GM21360 (cell line): ENCODE data around the gene GRIK1.

Source experiments
- ATAC-seq: cut with Tn5 transposase; IDR thresholded peaks from one replicate; pipeline ENCODE4 v1.9.1; 2021; ENCODE audit warnings: mild to moderate bottlenecking, moderate library complexity; ENCODE audit not compliant: unreplicated experiment

Gene GRIK1

DNA sequence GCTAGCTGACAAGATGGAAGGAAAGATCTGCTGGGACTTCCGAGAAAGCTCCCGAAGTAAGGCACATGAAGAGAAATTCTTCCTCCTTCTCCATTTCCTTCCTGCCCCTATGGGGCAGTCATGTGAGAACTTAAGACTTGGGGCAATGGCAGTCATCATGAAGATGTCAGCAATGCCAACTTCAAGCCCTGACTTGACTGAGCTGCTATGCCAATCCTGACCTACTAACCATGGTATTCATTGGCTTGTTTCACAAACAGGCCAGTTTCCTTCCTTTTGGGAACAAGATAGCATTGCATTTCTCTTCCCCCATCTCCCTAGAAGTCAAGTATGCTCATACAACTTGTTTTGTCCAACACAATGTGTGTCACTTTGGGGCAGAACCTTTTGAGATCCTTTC, 25.5 kb downstream of the GRIK1 start:
- ATAC-seq = no peak

GRCh38 chr21:29909571-29909970, 30.2 kb downstream of the GRIK1 start:
- no peak for ATAC-seq

- no peak for ATAC-seq
These were observed 35.2 kb downstream of the GRIK1 start for GRCh38 chr21:29904359-29905282.

GRCh38 chr21:29896884-29897283, 42.9 kb downstream of the GRIK1 start:
- no peak for ATAC-seq

DNA sequence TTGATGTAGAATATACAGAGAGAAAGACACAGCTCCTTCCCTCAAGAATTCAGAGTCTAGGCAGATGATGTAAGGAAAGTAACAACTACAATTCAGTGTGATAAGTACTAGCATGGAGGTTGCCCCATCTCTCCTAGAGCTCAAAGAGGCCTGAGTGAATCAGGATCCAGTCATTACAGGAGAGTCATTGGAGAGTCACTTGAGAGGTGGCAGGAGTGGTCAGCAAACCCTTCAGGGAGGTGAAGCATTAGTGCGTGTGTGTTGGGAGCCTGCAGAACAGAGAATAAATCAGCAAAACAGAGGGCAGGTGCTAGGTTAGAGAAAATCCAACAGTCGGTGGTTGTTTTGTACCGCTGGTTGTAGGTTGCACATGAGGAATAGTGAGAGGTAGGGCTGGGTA, 46.1 kb downstream of the GRIK1 start:
- no peak for ATAC-seq

DNA sequence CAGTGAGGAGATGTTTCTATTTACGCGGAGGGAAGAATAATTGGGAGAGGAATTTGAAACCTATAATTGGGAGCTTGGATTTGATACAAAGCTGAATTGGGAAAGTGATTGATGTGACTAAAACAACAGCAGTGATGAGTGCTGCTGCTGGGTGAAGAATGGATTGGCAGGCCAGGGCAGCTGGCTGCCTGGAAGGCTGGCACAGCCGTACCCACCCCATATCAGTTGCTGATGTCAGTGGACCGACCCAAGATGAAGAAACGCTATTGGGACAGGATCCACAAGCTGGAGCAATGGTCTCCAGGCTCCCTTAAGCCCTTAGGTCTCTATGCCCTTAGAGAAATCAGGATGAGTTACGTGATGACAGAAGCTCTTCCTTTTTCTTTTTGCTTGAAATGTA, 47.4 kb downstream of the GRIK1 start:
- ATAC-seq = no peak

- no peak for ATAC-seq
These were observed 51.4 kb downstream of the GRIK1 start for GRCh38 chr21:29888437-29888836.

DNA sequence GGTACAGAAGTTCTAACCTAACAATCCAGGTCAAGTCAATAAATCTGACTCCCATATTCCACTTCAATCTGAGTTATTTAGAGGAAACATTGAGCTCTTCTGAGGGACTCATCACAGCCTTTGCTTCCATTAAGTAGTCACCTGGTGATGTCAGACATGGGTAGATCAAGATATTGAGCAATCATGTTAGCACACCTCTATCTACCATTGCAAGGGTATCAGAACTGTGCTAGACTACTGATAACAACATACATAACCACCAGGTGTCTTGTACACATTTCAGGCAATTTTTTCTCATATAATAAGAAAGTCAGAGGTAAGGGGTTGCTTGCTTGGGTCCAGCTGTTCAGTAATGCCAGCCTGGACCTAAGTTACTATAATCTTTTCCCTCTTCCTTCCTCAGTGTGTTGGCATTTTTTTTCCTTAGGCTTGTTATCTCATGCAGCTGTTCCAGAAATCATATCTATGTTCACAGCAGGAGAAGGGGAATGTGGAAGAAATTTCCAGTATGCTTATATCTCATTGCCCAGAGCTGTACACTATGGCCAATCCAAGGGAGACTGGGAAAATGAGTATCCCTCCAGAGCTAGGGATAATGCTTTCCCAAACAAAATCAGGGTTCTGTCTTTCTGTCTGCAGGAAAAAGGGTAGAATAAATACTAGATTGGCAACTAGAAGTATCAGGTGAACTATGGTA, 52.3 kb downstream of the GRIK1 start:
- ATAC-seq = no peak

- no peak for ATAC-seq
These were observed 54.3 kb downstream of the GRIK1 start for GRCh38 chr21:29885491-29885890.

GRCh38 chr21:29875873-29876272, 63.9 kb downstream of the GRIK1 start:
- ATAC-seq = no peak

GRCh38 chr21:29875036-29875716, 64.6 kb downstream of the GRIK1 start:
- no peak for ATAC-seq

- ATAC-seq = no peak
These were observed 65.9 kb downstream of the GRIK1 start for GRCh38 chr21:29873908-29874307.

- no peak for ATAC-seq
These were observed 69.0 kb downstream of the GRIK1 start for GRCh38 chr21:29870814-29871213.

GRCh38 chr21:29867796-29868195, 72.0 kb downstream of the GRIK1 start:
- ATAC-seq = no peak

DNA sequence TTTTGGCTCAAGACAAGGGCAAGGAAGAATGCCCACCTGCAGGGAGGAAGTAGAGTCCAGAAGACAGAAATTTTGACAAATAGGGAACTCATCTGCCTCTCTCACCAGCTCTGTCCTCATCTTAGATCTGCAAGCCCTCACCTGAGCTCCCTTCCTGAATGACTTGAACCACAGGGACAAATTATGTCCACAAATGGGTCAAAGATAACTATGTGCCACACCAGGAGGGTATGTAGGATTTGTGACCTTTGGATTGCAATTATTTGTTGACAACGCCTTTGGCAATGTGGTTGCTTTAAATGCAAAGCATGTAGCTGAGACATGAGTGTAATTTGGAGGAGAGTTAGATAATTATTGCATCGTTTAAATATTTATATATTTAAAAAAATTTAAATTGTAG, 79.5 kb downstream of the GRIK1 start:
- ATAC-seq = no peak

DNA sequence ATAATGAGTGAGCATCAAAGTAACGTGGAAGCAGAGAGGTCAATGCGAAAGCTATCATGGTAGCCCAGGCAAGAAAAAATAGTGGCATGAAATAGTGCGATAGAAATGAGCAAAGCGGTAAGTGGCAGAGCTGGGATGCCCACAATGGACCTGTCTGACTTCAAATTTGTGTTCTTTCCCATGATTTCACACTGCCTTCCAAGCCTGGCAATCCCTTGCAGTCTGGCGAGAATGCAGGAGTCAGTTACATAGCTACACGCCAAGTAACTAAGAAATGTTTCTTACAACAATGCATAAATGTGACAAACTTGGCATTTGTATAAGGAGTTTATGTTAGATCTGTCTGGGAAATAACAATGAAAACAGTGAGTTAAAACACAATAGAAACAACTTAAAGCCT, 82.6 kb downstream of the GRIK1 start:
- no peak for ATAC-seq

- no peak for ATAC-seq
These were observed 85.0 kb downstream of the GRIK1 start for GRCh38 chr21:29854795-29855194.

- ATAC-seq = no peak
These were observed 88.2 kb downstream of the GRIK1 start for GRCh38 chr21:29851611-29852010.

GRCh38 chr21:29849735-29850176, 90.0 kb downstream of the GRIK1 start:
- ATAC-seq = peak; percentile 97

GRCh38 chr21:29843804-29844203, 96.0 kb downstream of the GRIK1 start:
- no peak for ATAC-seq

DNA sequence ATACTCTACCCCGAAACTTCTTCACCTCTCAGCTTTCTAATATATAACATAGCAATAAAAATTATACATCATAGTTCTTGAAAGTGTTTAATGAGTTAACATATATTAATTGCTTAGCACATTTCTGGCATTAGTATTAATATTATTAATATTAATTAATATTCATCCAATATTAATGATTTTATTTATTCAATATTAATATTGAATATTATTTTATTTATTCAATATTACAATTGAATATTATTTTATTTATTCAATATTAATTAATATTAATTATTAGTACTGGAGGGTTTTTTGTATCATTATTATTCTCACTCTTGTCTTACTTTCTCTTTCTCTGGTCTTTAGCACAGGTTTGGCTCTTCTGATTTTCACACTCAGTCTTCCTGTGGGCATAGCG, 105.2 kb downstream of the GRIK1 start:
- ATAC-seq = no peak

- ATAC-seq = no peak
These were observed 107.6 kb downstream of the GRIK1 start for GRCh38 chr21:29832217-29832616.
